ENCODE results near the gene BRIX1. TPM values are rescaled to one million over a fixed set of nuclear protein-coding genes. Genes with fewer than 3 reads are reported as not detected.

BRIX1 gene
- total RNA-seq, 1 experiment from 2014 or later: 77.0 TPM

DNA sequence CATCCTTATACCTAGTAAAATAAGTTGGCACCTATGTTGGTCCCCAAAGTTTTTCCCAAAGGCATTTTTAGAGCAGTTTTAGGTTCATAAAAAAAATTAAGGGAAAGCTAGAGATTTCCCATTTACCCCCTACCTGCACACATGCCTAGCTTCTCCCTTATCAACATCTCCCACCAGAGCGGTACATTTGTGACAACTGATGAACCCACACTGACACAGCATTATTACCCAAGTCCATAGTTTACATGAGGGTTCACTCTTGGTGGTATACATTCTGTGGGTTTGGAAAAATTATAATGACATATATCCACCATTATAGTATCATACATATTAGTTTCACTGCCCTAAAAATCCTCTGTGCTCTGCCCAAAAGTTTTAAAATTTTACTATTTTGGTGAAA lies 12.3 kb upstream of the BRIX1 start:
- no peak overlapping the region for H2BK15ac ChIP-seq (ENCODE audit: low read depth, low read length)
- no peak overlapping the region for H4K91ac ChIP-seq (ENCODE audit: insufficient read length, low read depth, low read length)
- H4K5ac ChIP-seq (ENCODE audit: insufficient read length, low read depth, low read length): no peak overlapping the region
- H2AFZ ChIP-seq (ENCODE audit: low read length): no peak overlapping the region
- H3K27me3 ChIP-seq (ENCODE audit: insufficient read depth, low read length): no peaks in the 10 kb centered on the region
- H3K4me2 ChIP-seq (ENCODE audit: insufficient read depth, insufficient read length, low read length): no peak overlapping the region
- Mint-ChIP-seq H3K27ac (no peak overlapping the region), H3K9me3 (no peaks in the 10 kb centered on the region), H3K36me3 (ENCODE audit: insufficient read depth in 1 of 3, low read depth in 3 of 3) (peaks cover 9 to 31% (median 24%) of the 10 kb centered on the region in 3 experiments; a peak in 5 of 7 replicates), H3K4me1 (peaks cover 6 to 11% of the 10 kb centered on the region in 2 experiments), H3K4me3 (no peak overlapping the region), H3K27me3 (ENCODE audit: low read depth) (no peaks in the 10 kb centered on the region)
- no peaks in the 10 kb centered on the region for H3K23me2 ChIP-seq (ENCODE audit: insufficient read length, low read depth, low read length, poor library complexity, severe bottlenecking)
- no CpG with 5 or more reads among the region's 1 CpG for WGBS (ENCODE audit: extremely low coverage, insufficient read length, low lambda C conversion rate)
- H3K9ac ChIP-seq (ENCODE audit: extremely low read depth, insufficient read length, low read length): no peak overlapping the region
- no peaks in the 10 kb centered on the region for H3K9me3 ChIP-seq (ENCODE audit: control insufficient read depth, low read depth, low read length)
- DNase-seq: no peak
- H2BK120ac ChIP-seq (ENCODE audit: low read depth, low read length, poor library complexity, severe bottlenecking): no peak overlapping the region
- H3T11ph ChIP-seq (ENCODE audit: low read length): no peak overlapping the region
- H4K20me1 ChIP-seq (ENCODE audit: control insufficient read depth, insufficient read depth, insufficient read length): no peaks in the 10 kb centered on the region
- H3K14ac ChIP-seq (ENCODE audit: insufficient read depth, low read length): no peak overlapping the region
- H3K27ac ChIP-seq (ENCODE audit: insufficient read length, low read depth, low read length): no peak overlapping the region
- no peak overlapping the region for H3K56ac ChIP-seq (ENCODE audit: insufficient read length, low read depth, low read length)
- no peaks in the 10 kb centered on the region for H3K79me1 ChIP-seq (ENCODE audit: insufficient read depth, low read depth, low read length, poor library complexity, severe bottlenecking)
- no peaks in the 10 kb centered on the region for H3K79me2 ChIP-seq (ENCODE audit: insufficient read depth, low read length)
- H2BK12ac ChIP-seq (ENCODE audit: insufficient read length, low read depth, low read length): no peak overlapping the region
- H2BK20ac ChIP-seq (ENCODE audit: low read depth, low read length, poor library complexity, severe bottlenecking): no peak overlapping the region
- TF ChIP-seq, protein P1, sequence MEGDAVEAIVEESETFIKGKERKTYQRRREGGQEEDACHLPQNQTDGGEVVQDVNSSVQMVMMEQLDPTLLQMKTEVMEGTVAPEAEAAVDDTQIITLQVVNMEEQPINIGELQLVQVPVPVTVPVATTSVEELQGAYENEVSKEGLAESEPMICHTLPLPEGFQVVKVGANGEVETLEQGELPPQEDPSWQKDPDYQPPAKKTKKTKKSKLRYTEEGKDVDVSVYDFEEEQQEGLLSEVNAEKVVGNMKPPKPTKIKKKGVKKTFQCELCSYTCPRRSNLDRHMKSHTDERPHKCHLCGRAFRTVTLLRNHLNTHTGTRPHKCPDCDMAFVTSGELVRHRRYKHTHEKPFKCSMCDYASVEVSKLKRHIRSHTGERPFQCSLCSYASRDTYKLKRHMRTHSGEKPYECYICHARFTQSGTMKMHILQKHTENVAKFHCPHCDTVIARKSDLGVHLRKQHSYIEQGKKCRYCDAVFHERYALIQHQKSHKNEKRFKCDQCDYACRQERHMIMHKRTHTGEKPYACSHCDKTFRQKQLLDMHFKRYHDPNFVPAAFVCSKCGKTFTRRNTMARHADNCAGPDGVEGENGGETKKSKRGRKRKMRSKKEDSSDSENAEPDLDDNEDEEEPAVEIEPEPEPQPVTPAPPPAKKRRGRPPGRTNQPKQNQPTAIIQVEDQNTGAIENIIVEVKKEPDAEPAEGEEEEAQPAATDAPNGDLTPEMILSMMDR (conservative IDR thresholded peaks at IDR 0.05): no peak
- H3K4me1 ChIP-seq (ENCODE audit: insufficient read depth, low read length): no peaks in the 10 kb centered on the region
- H3K23ac ChIP-seq (ENCODE audit: insufficient read length, low read depth, low read length): no peak overlapping the region
- no peak overlapping the region for H2BK5ac ChIP-seq (ENCODE audit: insufficient read length, low read length)
- H3K18ac ChIP-seq (ENCODE audit: insufficient read length, low read depth, low read length): no peak overlapping the region
- no peak overlapping the region for H2AK5ac ChIP-seq (ENCODE audit: insufficient read length, low read length)
- H4K8ac ChIP-seq (replicated peaks; ENCODE audit: insufficient read length, low read depth, low read length): no peak overlapping the region
- H3K4ac ChIP-seq (ENCODE audit: low read depth, low read length): no peak overlapping the region
